B cell (primary cell): ENCODE measurements around the gene TENT5C. TPM values are rescaled to one million over a fixed set of nuclear protein-coding genes. Genes with fewer than 3 reads are reported as not detected.

ENCODE experiments used
- ATAC-seq: fragments of 200-7000 bp; cut with Tn5 transposase; one replicate; pipeline ENCODE4 v1.10.0; 2021; ENCODE audit warnings: low read depth, mild to moderate bottlenecking, moderate number of reproducible peaks, moderate library complexity
- CTCF ChIA-PET: fragments of 350-600 bp; sonication (Branson Sonifier 250); formaldehyde crosslinking; loops from one replicate; lab custom pipeline; 2021; ENCODE audit warnings: antibody characterized with exemption, inconsistent platforms; lab: Charles Lee
- POLR2A ChIA-PET: fragments of 350-600 bp; sonication (Branson Sonifier 250); formaldehyde crosslinking; loops from one replicate; lab custom pipeline; 2021; ENCODE audit warnings: antibody characterized with exemption; lab: Charles Lee
- DNase-seq: peaks from one replicate; pipeline ENCODE4 v3.0.0; 2013
- H2AFZ ChIP-seq: 2 replicates; pipeline ENCODE4 v1.6.1; 2012; ENCODE audit warnings: mild to moderate bottlenecking, low read depth, low read length; ENCODE audit not compliant: insufficient read depth, poor library complexity, severe bottlenecking
- H3K27ac ChIP-seq, 2 donors: 1 replicate in 1 of 2; 2 replicates in 1 of 2; pipeline ENCODE4 v1.5.1; 2012 to 2013; ENCODE audit warnings: low read length in 2 of 2, mild to moderate bottlenecking in 2 of 2, moderate library complexity in 1 of 2
- H3K27me3 ChIP-seq, 4 experiments: fragments of 200-600 bp in 1 of 4; sonication (generic) in 1 of 4; replicated peaks in 1 of 4; 1 replicate in 2 of 4; 2 replicates in 2 of 4; pipeline versions ENCODE4 v1.6.1 to v1.7.0; 2013 to 2016; ENCODE audit warnings: low read length in 3 of 4, mild to moderate bottlenecking in 2 of 4, mixed read lengths in 1 of 4, moderate library complexity in 1 of 4; ENCODE audit not compliant: insufficient read depth in 4 of 4, control insufficient read depth in 3 of 4; ENCODE audit errors: control extremely low read depth in 1 of 4
- H3K36me3 ChIP-seq, 2 experiments: replicated peaks in 1 of 2; 1 replicate in 1 of 2; 2 replicates in 1 of 2; pipeline versions ENCODE4 v1.6.1 to v1.7.1; 2013; ENCODE audit warnings: low read length in 1 of 2; ENCODE audit not compliant: insufficient read depth in 2 of 2, control insufficient read depth in 1 of 2; ENCODE audit errors: control extremely low read depth in 1 of 2, extremely low read depth in 1 of 2
- H3K4me1 ChIP-seq, 2 donors: fragments of 200-600 bp in 1 of 2; sonication (generic) in 1 of 2; 1 replicate in 1 of 2; 2 replicates in 1 of 2; pipeline versions ENCODE4 v1.5.1 to v1.6.1; 2013 to 2017; ENCODE audit warnings: low read length in 2 of 2; ENCODE audit not compliant: control insufficient read depth in 2 of 2, insufficient read depth in 2 of 2
- H3K4me2 ChIP-seq: replicated peaks from 2 replicates; pipeline ENCODE3; 2012; ENCODE audit warnings: mild to moderate bottlenecking, low read depth, low read length; ENCODE audit not compliant: poor library complexity, severe bottlenecking
- H3K4me3 ChIP-seq, 5 experiments: fragments of 200-600 bp in 1 of 5; sonication (generic) in 1 of 5; 1 replicate in 3 of 5; 2 replicates in 2 of 5; pipeline versions ENCODE4 v1.5.1 to v1.7.0; 2011 to 2016; ENCODE audit warnings: low read length in 4 of 5, mild to moderate bottlenecking in 4 of 5, low read depth in 2 of 5, control low read depth in 1 of 5, moderate library complexity in 1 of 5; ENCODE audit not compliant: insufficient read depth in 1 of 5; ENCODE audit errors: control extremely low read depth in 1 of 5, extremely low read depth in 1 of 5
- H3K79me2 ChIP-seq: fragments of 200-600 bp; sonication (generic); one replicate; pipeline ENCODE4 v1.6.0; 2016; ENCODE audit warnings: low read length; ENCODE audit not compliant: control insufficient read depth, insufficient read depth
- H3K9ac ChIP-seq: fragments of 200-600 bp; sonication (generic); 2 replicates; pipeline ENCODE4 v1.6.1; 2017; ENCODE audit warnings: mild to moderate bottlenecking, low read length, moderate library complexity
- H3K9me3 ChIP-seq, 3 donors: one replicate each; pipeline versions ENCODE4 v1.6.1 to v1.7.1; 2013; ENCODE audit warnings: low read length in 2 of 3; ENCODE audit not compliant: control insufficient read depth in 2 of 3, insufficient read depth in 1 of 3; ENCODE audit errors: control extremely low read depth in 1 of 3
- H4K20me1 ChIP-seq: 2 replicates; pipeline ENCODE4 v1.6.0; 2012; ENCODE audit warnings: mild to moderate bottlenecking, low read length; ENCODE audit not compliant: insufficient read depth, control insufficient read depth, poor library complexity, severe bottlenecking
- H3K27ac Mint-ChIP-seq: one replicate; pipeline ENCODE4 v1.8.0; 2021; ENCODE audit warnings: mixed read lengths
- H3K27me3 Mint-ChIP-seq: one replicate; pipeline ENCODE4 v1.8.0; 2021; ENCODE audit warnings: mixed read lengths
- H3K4me1 Mint-ChIP-seq: one replicate; pipeline ENCODE4 v1.8.0; 2021; ENCODE audit warnings: mixed read lengths
- H3K4me3 Mint-ChIP-seq: one replicate; pipeline ENCODE4 v1.8.0; 2021; ENCODE audit warnings: mixed read lengths
- H3K9me3 Mint-ChIP-seq: one replicate; pipeline ENCODE4 v1.8.0; 2022; ENCODE audit warnings: mixed read lengths; ENCODE audit not compliant: insufficient read depth
- EZH2 ChIP-seq: IDR thresholded peaks from 2 replicates; pipeline ENCODE4 v1.6.1; 2012; ENCODE audit warnings: borderline replicate concordance, low read depth, mild to moderate bottlenecking, moderate library complexity, low read length; ENCODE audit not compliant: insufficient read depth, poor library complexity, severe bottlenecking
- WGBS: methylation state at CpG from one replicate; pipeline ENCODE4 v1.1.5; 2013; ENCODE audit warnings: missing lambda C conversion rate; ENCODE audit not compliant: insufficient coverage; 5-methylcytosine and 5-hydroxymethylcytosine counted together
- intact Hi-C: fragments of 100-400 bp; cut with micrococcal nuclease; formaldehyde crosslinking; loops from one replicate; pipeline ENCODE4 v1.10.0; 2022
- polyA plus RNA-seq: library from polyadenylated mRNA; depleted of rRNA; stranded (reverse); fragments of >200 nt; gene quantifications from 2 replicates; pipeline ENCODE4 v1.2.3, GENCODE V29; 2012
- total RNA-seq, 2 donors: library from RNA; stranded (reverse); fragments of 120-200 nt in 1 of 2; gene quantifications; 1 replicate in 1 of 2; 2 replicates in 1 of 2; pipeline versions ENCODE4 v1.2.3 to v1.2.4, GENCODE V29; 2013 to 2022
- TF ChIP-seq, protein P1 (sequence below): fragments of 200-600 bp; IDR thresholded peaks from one replicate; pipeline ENCODE4 v1.8.0; 2022; ENCODE audit warnings: antibody characterized with exemption, mild to moderate bottlenecking

TENT5C gene
- total and polyA plus RNA-seq, 2 donors (not counting 1 experiment from before 2014, with no cell fraction given) = 65.4 to 112 TPM

DNA sequence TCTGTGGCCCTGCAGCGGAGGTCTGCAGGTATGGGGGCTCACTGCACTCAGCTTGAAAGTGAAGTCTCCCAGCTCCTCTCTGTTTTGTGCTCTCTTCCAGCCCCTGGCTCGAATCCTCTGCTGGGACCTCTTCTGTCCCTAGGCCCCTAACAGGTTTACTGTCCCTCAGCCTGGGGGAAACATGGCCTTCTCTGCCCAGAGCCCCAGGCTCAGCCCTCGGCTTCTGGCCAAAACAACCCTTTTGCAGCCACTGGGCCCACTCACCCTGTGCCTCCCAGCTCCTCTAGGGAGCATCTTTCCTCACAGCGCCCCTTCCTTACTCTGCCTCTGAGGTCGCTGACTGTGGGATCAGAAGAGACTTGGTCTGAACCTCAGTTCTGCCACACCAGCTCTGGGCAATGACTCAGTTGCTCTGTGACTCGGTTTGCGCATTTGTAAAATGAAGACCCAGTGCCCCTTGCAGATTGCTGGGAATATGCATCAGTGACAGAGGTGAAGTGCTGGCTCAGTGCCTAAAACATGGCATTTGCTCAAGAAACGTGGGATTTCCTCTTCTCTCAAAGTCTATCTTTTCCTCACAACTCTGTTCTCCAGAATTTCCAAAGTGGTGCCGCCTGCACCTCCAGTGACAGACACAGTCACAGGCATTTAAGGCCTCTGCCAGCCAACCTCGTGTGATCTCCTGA lies 26.5 kb upstream of the TENT5C start:
- H3K36me3 ChIP-seq = no peaks in the 10 kb centered on the region
- H3K27ac ChIP-seq = no peak overlapping the region
- no peak overlapping the region for H2AFZ ChIP-seq
- H3K9me3 ChIP-seq = no peaks in the 10 kb centered on the region
- no peak overlapping the region for H3K4me3 ChIP-seq
- POLR2A ChIA-PET = no interaction called here
- no peaks in the 10 kb centered on the region for H3K79me2 ChIP-seq
- Mint-ChIP-seq H3K27ac (no peak overlapping the region), H3K4me1 (no peaks in the 10 kb centered on the region), H3K4me3 (no peak overlapping the region), H3K27me3 (no peaks in the 10 kb centered on the region), H3K9me3 (no peaks in the 10 kb centered on the region)
- TF ChIP-seq EZH2 = no peak
- TF ChIP-seq, protein P1, sequence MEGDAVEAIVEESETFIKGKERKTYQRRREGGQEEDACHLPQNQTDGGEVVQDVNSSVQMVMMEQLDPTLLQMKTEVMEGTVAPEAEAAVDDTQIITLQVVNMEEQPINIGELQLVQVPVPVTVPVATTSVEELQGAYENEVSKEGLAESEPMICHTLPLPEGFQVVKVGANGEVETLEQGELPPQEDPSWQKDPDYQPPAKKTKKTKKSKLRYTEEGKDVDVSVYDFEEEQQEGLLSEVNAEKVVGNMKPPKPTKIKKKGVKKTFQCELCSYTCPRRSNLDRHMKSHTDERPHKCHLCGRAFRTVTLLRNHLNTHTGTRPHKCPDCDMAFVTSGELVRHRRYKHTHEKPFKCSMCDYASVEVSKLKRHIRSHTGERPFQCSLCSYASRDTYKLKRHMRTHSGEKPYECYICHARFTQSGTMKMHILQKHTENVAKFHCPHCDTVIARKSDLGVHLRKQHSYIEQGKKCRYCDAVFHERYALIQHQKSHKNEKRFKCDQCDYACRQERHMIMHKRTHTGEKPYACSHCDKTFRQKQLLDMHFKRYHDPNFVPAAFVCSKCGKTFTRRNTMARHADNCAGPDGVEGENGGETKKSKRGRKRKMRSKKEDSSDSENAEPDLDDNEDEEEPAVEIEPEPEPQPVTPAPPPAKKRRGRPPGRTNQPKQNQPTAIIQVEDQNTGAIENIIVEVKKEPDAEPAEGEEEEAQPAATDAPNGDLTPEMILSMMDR = no peak
- no peaks in the 10 kb centered on the region for H3K4me1 ChIP-seq
- DNase-seq (no peak), ATAC-seq (no peak)
- intact Hi-C loops = no loop called here
- WGBS = 83% methylated on average over 10 of the region's 10 CpGs
- no peaks in the 10 kb centered on the region for H3K27me3 ChIP-seq
- no peak overlapping the region for H3K4me2 ChIP-seq
- CTCF ChIA-PET = interaction anchor here (1.7 kb wide), 1 partner anchor 174 kb away, joined by 4 read pairs; no protein-coding TSS in a partner anchor
- no peaks in the 10 kb centered on the region for H4K20me1 ChIP-seq
- no peak overlapping the region for H3K9ac ChIP-seq

DNA sequence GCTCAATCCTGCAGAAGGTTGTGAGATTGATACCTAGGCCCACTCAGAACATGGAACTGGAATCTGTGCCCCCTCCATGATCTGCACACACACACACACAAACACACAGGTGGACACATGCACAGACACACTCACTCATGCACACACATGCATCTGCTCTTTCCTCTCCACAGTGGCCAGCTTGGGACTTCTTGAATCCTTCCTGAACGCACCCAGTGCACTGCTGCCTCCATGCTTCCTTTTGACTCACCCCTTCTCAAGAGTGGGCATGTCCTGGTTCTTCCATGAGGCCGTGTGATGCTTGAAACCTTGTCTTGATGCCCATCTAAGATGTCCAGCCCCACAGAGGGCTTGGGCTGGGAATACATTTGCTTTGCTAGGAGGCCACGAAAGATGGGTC lies 25.4 kb upstream of the TENT5C start:
- intact Hi-C loops = no loop called here
- H3K9me3 Mint-ChIP-seq = no peaks in the 10 kb centered on the region
- Histone ChIP-seq H3K79me2 (no peaks in the 10 kb centered on the region), H2AFZ (no peak overlapping the region), H3K36me3 (no peaks in the 10 kb centered on the region), H3K4me1 (no peaks in the 10 kb centered on the region), H4K20me1 (no peaks in the 10 kb centered on the region), H3K4me2 (no peak overlapping the region), H3K4me3 (no peak overlapping the region), H3K9ac (no peak overlapping the region), H3K9me3 (no peaks in the 10 kb centered on the region), H3K27me3 (no peaks in the 10 kb centered on the region), H3K27ac (no peak overlapping the region)
- POLR2A ChIA-PET = no interaction called here
- TF ChIP-seq, protein P1 = no peak
- TF ChIP-seq EZH2 = no peak
- H3K4me1 Mint-ChIP-seq = no peaks in the 10 kb centered on the region
- no peak overlapping the region for H3K4me3 Mint-ChIP-seq
- H3K27ac Mint-ChIP-seq = no peak overlapping the region
- CTCF ChIA-PET = interaction anchor here (0.9 to 2.3 kb wide), 3 partner anchors 10 to 178 kb away, joined by 4 to 9 read pairs (median 7); no protein-coding TSS in a partner anchor
- WGBS = 75% methylated on average over 2 of the region's 3 CpGs
- no peaks in the 10 kb centered on the region for H3K27me3 Mint-ChIP-seq
- ATAC-seq (no peak), DNase-seq (no peak)
